ENCODE measurements around the gene DBH.

The DBH gene

GRCh38 chr9:133679466-133680061, 43.4 kb downstream of the DBH start:
- no peak overlapping the region for H3K4me3 ChIP-seq (ENCODE audit: low read length)
- DNase-seq (ENCODE audit: low read depth): no peak
- no peak for TF ChIP-seq CTCF (conservative IDR thresholded peaks at IDR 0.05; ENCODE audit: low read length)

- TF ChIP-seq CTCF (conservative IDR thresholded peaks at IDR 0.05; ENCODE audit: low read length): no peak
Measured at GRCh38 chr9:133680250-133680975, 44.2 kb downstream of the DBH start.

GRCh38 chr9:133680976-133681657, 45.0 kb downstream of the DBH start:
- H3K4me3 ChIP-seq (ENCODE audit: low read length): no peak overlapping the region
- no peak for TF ChIP-seq CTCF (conservative IDR thresholded peaks at IDR 0.05; ENCODE audit: low read length)
- no peak for DNase-seq (ENCODE audit: low read depth)

More at GRCh38 chr9:133680250-133680975, 44.2 kb downstream of the DBH start:
- DNase-seq (ENCODE audit: low read depth): no peak
- no peak overlapping the region for H3K4me3 ChIP-seq (ENCODE audit: low read length)

- no peak for TF ChIP-seq CTCF (conservative IDR thresholded peaks at IDR 0.05; ENCODE audit: low read length)
- H3K4me3 ChIP-seq (ENCODE audit: low read length): no peak overlapping the region
- no peak for DNase-seq (ENCODE audit: low read depth)
Measured at GRCh38 chr9:133681658-133682306, 45.6 kb downstream of the DBH start.

- TF ChIP-seq CTCF (conservative IDR thresholded peaks at IDR 0.05; ENCODE audit: low read length): no peak
- DNase-seq (ENCODE audit: low read depth): no peak
- no peak overlapping the region for H3K4me3 ChIP-seq (ENCODE audit: low read length)
Measured at GRCh38 chr9:133682818-133683585, 46.8 kb downstream of the DBH start.

GRCh38 chr9:133683586-133684120, 47.5 kb downstream of the DBH start:
- DNase-seq (ENCODE audit: low read depth): peak; percentile 2
- no peak overlapping the region for H3K4me3 ChIP-seq (ENCODE audit: low read length)
- no peak for TF ChIP-seq CTCF (conservative IDR thresholded peaks at IDR 0.05; ENCODE audit: low read length)
